ENCODE results near the gene RBMY1F.
"Not testable (repeated sequence)": the region's sequence is repeated elsewhere in the genome, so short reads cannot be mapped to it uniquely, and the experiment has no call there.

Gene RBMY1F

DNA sequence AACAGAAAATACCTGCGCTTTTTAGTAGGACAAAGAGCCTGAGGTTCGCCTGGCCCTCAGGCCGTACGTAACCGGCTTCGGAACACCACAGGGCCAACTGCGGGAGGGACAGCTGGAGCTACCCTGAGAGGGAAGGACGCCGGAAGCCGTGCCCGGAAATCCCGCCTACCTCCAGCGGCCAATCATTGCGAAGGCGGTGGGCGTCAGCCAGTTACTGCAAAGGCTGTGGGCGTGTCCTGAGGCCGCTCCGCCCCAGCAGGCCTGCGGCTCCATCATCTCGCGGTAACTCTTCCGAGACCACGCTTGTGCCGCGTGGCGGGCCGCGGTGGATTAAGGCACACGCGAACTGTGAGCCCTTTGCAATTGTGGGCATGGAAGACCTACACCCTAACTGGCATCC lies at the start of gene RBMY1F:
Gene RBMY1F, minus strand, starts transcription at position 101 of the 400 bp plus-strand sequence. CDS start 1,954 bp downstream, outside the sequence.
- not testable (repeated sequence) for DNase-seq

DNA sequence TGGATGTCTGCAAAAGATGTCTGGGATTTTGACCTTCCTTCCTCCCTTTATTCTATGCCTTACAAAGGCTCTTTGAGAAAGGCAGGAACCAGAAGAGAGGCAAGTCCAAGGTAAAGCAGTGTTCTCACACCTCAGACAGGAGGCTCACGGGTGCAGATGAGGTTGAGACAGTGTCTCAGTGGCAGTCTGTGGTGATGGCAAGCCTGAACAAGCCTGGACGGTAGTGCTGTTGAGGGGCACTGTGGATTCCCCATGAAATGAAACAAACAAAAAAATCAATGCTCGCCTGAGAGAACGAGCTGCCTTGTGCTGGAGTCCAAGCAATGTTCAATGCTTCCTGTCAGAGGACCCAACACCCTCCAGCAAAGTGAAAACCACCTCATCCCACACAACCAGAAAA lies 31.6 kb downstream of the RBMY1F start:
- not testable (repeated sequence) for DNase-seq

DNA sequence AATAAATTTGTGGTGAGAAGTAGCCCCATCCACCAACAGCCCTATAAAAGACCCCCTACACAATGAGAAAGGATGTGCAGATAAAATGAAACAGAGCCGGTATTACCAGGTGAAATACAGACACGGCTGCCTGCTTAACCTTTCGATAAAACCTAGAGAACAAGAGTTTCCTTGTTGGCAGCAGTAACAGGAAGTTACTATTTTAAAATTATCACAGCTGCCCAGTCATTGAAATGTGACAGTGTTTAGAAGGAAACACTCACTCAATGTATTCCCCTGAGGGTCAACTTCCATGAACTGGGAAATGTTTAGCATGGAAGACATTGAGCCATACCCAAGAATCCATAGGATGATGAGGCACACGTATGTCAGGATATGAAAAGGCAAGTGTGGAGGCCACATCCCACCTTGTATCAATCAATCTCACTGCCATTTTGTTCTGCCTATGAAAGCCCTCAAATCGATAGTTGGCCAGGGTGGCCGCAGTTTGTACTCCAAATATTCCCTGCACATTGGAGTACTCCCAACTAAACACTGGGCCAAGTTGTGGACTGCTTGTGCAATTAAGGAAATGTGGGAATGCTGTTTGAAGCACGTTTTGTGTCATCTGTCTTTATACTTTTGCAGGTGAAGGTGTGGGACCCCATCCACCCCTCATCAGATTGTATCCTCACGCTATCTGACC lies 41.6 kb downstream of the RBMY1F start:
- not testable (repeated sequence) for DNase-seq

DNA sequence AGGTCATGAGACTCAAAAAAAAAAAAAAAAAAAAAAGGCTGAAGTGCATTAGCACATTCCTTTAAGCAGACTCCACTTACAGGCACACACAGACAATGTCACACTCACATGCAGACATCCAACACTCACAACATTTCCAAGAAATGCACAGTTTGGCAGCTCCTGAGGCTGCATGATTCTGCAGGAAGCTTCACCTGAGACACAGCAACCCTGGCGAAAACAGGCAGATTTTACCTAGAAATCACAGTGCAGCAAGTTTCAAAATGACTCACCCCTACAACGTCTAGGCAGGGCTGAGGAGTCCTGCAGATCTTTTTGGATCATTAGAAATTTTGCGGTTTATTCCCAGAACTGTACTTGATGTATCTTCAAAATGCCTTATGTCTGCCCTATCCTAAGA lies 48.0 kb downstream of the RBMY1F start:
- DNase-seq, result not testable (repeated sequence)

DNA sequence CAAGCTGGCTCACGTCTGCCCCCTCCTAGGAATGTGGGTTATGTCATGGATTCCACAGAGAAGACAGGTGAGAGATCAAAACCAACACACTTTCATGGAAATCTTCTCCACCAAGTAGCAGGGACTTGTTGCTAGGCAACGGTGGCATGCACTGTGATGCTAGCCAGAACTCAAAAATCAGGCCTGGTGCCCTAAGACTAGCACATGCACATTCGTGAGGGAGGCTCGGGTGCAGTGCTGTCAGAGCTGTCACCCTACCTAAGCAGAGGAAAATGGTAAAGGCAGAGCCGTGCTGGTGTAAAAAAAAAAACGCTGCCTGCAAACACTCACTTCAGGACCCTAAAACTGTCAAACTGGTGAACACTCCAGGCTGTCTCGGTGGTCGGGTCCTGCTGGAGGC lies 52.2 kb downstream of the RBMY1F start:
- not testable (repeated sequence) for DNase-seq
